T-helper 1 cell (primary cell): ENCODE results near the gene PCSK5.

ENCODE experiments used
- DNase-seq, 5 donors: peaks; one replicate each; pipeline ENCODE4 v3.0.0-alpha.2; 2012 to 2020

PCSK5 gene

GRCh38 chr9:76405340-76405739, 514.9 kb downstream of the PCSK5 start:
- DNase-seq = no peak

DNA sequence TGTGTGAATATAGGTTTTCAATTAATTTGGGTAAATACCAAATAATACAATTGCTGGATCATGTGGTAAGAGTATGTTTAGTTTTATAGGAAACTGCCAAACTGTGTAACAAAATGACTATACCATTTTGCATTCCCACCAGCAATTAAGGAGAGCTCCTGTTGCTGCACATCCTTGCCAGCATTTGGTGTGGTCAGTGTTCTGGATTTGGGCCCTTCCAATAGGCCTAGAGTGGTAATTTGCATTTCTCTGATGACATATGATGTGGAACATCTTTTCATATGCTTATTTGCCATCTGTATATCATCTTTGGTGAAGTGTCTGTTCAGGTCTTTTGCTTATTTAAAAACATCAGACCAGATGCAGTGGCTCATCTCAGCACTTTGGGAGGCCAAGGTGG, 515.4 kb downstream of the PCSK5 start:
- no peak for DNase-seq
